ENCODE results near the gene HAL.
A peak's percentile ranks its signal among the peaks of the same experiment; 100 is the strongest.

HAL gene, protein sequence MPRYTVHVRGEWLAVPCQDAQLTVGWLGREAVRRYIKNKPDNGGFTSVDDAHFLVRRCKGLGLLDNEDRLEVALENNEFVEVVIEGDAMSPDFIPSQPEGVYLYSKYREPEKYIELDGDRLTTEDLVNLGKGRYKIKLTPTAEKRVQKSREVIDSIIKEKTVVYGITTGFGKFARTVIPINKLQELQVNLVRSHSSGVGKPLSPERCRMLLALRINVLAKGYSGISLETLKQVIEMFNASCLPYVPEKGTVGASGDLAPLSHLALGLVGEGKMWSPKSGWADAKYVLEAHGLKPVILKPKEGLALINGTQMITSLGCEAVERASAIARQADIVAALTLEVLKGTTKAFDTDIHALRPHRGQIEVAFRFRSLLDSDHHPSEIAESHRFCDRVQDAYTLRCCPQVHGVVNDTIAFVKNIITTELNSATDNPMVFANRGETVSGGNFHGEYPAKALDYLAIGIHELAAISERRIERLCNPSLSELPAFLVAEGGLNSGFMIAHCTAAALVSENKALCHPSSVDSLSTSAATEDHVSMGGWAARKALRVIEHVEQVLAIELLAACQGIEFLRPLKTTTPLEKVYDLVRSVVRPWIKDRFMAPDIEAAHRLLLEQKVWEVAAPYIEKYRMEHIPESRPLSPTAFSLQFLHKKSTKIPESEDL

GRCh38 chr12:95996034-95996658 lies at the start of gene HAL:
HAL (minus strand) TSS chr12:95996344; CDS start chr12:95995910, 434 bp downstream.
- no peak within 1 kb of the TSS for H3K27ac Mint-ChIP-seq
- peaks cover 10% of the 10 kb centered on the region for H3K4me1 Mint-ChIP-seq
- H3K36me3 Mint-ChIP-seq = peaks cover 24% of the 10 kb centered on the region

DNA sequence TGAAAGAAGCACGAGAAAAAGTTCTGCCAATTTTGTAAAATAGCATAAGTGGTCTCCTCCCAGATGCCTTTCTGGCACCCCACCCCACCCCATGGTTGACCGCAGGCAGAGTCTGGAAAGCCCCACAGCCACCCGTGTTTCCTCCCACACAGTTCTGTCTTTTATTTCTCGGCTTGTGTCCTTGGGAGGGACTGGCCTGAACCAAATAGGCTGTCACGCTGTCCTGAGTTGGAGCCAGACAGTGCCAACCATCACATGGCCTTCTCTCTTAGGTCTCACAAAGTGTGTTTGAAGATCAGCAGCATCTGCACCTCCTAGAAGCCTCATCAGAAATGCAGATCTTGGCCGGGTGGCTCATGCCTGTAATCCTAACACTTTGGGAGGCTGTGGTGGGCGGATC lies 49.4 kb upstream of the HAL start:
- H3K4me3 Mint-ChIP-seq = peak overlapping the region; percentile 42

More at GRCh38 chr12:95996034-95996658, at the start of gene HAL:
- ATAC-seq (ENCODE audit: low read depth) (no peak), DNase-seq (ENCODE audit: low spot score in 2 of 2) (no peak)
- H3K27me3 Mint-ChIP-seq = no peaks in the 10 kb centered on the region
- no peak within 1 kb of the TSS for H3K4me3 Mint-ChIP-seq
- no peaks in the 10 kb centered on the region for H3K9me3 Mint-ChIP-seq

GRCh38 chr12:96044943-96045290 lies 48.8 kb upstream of the HAL start:
- Mint-ChIP-seq H3K27me3 (no peaks in the 10 kb centered on the region), H3K4me1 (peaks cover 43% of the 10 kb centered on the region), H3K36me3 (no peaks in the 10 kb centered on the region), H3K4me3 (peak overlapping the region; percentile 62), H3K27ac (peak overlapping the region; percentile 84), H3K9me3 (no peaks in the 10 kb centered on the region)
- ATAC-seq (ENCODE audit: low read depth) = no peak
- no peak for DNase-seq (ENCODE audit: low spot score in 2 of 2)

More for the DNA sequence above, 49.4 kb upstream of the HAL start:
- DNase-seq (ENCODE audit: low spot score in 2 of 2) (peak in 1 of 2 donors; percentile 27), ATAC-seq (ENCODE audit: low read depth) (peak; percentile 77)
- Mint-ChIP-seq H3K9me3 (no peaks in the 10 kb centered on the region), H3K27me3 (no peaks in the 10 kb centered on the region), H3K27ac (peak overlapping the region; percentile 84), H3K4me1 (peaks cover 43% of the 10 kb centered on the region), H3K36me3 (no peaks in the 10 kb centered on the region)

- H3K27me3 Mint-ChIP-seq = no peaks in the 10 kb centered on the region
- no peaks in the 10 kb centered on the region for H3K9me3 Mint-ChIP-seq
- peak overlapping the region; percentile 84 for H3K27ac Mint-ChIP-seq
- H3K4me3 Mint-ChIP-seq = peak overlapping the region; percentile 62
- ATAC-seq (ENCODE audit: low read depth) (peak; percentile 59), DNase-seq (ENCODE audit: low spot score in 2 of 2) (no peak)
- no peaks in the 10 kb centered on the region for H3K36me3 Mint-ChIP-seq
- H3K4me1 Mint-ChIP-seq = peaks cover 41% of the 10 kb centered on the region
These were observed 48.1 kb upstream of the HAL start for GRCh38 chr12:96044017-96044942.

DNA sequence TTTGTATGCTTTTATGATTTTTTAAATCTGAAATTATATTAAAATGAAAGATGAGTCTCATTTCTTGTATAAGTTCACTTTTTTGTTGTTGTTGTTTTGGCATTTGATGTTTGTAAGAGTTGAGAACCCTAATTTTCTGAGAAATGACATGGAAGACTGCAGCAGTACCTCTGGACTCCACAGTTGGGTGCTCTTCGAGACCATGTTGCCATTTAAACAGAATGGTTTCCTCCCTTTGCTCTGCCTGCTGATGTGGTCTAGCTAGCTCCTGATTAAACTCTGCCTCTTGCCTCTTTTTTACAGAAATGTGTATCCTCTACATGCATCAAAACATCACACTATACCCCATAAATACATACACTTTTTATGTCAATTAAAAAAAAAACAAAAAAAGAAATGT lies 45.0 kb upstream of the HAL start:
- H3K27me3 Mint-ChIP-seq = no peaks in the 10 kb centered on the region
- peaks cover 22% of the 10 kb centered on the region for H3K4me1 Mint-ChIP-seq
- H3K4me3 Mint-ChIP-seq = no peak overlapping the region
- H3K9me3 Mint-ChIP-seq = peaks cover 1% of the 10 kb centered on the region
- peak overlapping the region; percentile 60 for H3K27ac Mint-ChIP-seq
- ATAC-seq (ENCODE audit: low read depth) = no peak
- no peaks in the 10 kb centered on the region for H3K36me3 Mint-ChIP-seq
- no peak for DNase-seq (ENCODE audit: low spot score in 2 of 2)

DNA sequence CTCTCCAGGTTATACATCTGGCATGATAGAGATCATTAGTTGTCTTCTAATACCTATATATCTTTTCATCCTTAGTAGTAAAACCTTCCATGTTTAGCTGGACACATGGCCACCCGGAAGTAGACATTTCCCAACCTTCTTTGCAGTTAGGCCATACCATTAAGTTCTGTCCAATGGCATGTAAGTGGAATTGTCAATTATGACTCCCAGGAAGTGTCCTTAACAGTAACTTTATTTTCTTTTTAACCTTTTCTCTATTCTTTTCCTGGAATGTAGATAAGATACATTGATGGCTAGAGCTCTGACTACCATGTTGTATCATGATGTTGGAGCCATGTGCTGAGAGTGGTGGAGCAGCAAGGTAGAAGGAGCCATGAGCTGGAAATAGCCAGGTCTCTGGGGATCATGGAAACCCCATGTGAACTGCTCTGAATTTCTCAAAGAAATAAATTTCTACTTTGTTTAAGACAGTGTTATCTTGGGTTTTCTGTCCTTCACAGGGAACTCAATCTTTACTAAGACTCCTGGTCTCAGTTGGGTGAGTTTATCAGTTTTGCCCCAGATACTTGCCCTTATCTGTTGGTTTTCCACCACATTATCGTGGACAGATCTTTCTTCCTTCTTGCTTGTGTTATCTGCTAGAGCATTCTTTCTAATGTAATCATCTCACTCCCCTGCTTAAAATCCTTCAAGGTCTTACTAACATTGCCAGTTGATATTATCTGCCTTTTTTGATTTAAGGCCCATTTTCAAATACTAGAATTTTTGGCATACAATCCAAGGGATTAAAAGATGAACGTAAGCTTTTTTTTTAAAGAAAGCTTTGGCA lies 44.4 kb upstream of the HAL start:
- Mint-ChIP-seq H3K36me3 (no peaks in the 10 kb centered on the region), H3K9me3 (peaks cover 1% of the 10 kb centered on the region), H3K27me3 (no peaks in the 10 kb centered on the region), H3K27ac (peak overlapping the region; percentile 60), H3K4me1 (peaks cover 20% of the 10 kb centered on the region), H3K4me3 (no peak overlapping the region)
- ATAC-seq (ENCODE audit: low read depth) (no peak), DNase-seq (ENCODE audit: low spot score in 2 of 2) (no peak)

DNA sequence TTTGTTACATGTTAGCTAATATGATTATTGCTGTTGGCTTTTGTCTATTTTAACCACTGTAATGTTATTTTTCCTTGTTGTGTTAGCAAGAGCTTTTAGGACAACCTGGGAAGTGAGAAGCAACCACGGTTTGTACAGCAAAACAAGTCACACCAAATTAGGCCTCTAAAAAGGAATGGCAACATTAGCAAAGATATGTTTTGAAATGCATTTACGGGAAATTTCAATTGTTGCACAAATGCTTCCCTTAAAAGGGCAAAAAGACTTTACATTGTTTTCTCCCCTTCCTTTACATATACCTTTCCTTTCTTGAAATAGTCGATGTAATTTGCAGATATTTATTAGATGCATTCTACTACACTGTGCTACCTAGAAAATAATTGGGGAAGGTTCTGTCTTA lies 43.4 kb upstream of the HAL start:
- no peak for DNase-seq (ENCODE audit: low spot score in 2 of 2)
- H3K4me3 Mint-ChIP-seq = no peak overlapping the region
- H3K27ac Mint-ChIP-seq = no peak overlapping the region
- H3K4me1 Mint-ChIP-seq = peaks cover 13% of the 10 kb centered on the region
- no peaks in the 10 kb centered on the region for H3K27me3 Mint-ChIP-seq
- peaks cover 1% of the 10 kb centered on the region for H3K9me3 Mint-ChIP-seq
- ATAC-seq (ENCODE audit: low read depth) = no peak
- H3K36me3 Mint-ChIP-seq = no peaks in the 10 kb centered on the region

DNA sequence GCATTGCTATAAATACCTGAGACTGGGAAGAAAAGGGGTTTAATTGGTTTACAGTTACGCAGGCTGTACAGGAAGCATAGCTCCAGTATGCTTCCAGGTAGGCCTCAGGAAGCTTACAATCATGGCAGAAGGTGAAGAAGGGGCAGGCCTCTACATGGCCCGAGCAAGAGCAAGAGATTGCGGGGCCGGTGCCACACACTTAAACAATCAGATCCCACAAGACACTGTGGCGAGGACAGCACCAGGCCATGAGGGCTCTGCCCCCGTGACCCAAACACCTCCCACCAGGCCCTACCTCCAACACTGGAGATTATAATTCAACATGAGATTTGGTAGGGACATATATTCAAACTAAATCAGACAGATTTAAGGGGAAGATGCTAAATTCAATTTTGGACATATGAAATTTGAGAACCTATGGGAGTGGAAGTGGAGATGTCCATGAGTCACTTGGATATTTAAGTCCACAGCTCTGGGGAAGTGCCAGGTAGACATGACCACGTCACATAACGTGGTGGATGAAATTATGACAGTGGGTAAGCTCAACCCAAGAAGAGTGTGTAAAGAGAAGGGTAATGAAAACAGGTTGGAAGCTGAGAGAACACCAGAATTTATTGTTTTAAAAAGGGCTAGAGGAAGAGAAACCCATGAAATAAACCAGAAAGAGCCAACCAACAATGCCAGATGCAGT lies 40.8 kb upstream of the HAL start:
- Mint-ChIP-seq H3K27ac (no peak overlapping the region), H3K4me3 (no peak overlapping the region), H3K36me3 (peaks cover 2% of the 10 kb centered on the region), H3K27me3 (no peaks in the 10 kb centered on the region), H3K9me3 (peaks cover 1% of the 10 kb centered on the region), H3K4me1 (peaks cover 7% of the 10 kb centered on the region)
- ATAC-seq (ENCODE audit: low read depth) = no peak
- DNase-seq (ENCODE audit: low spot score in 2 of 2) = no peak

DNA sequence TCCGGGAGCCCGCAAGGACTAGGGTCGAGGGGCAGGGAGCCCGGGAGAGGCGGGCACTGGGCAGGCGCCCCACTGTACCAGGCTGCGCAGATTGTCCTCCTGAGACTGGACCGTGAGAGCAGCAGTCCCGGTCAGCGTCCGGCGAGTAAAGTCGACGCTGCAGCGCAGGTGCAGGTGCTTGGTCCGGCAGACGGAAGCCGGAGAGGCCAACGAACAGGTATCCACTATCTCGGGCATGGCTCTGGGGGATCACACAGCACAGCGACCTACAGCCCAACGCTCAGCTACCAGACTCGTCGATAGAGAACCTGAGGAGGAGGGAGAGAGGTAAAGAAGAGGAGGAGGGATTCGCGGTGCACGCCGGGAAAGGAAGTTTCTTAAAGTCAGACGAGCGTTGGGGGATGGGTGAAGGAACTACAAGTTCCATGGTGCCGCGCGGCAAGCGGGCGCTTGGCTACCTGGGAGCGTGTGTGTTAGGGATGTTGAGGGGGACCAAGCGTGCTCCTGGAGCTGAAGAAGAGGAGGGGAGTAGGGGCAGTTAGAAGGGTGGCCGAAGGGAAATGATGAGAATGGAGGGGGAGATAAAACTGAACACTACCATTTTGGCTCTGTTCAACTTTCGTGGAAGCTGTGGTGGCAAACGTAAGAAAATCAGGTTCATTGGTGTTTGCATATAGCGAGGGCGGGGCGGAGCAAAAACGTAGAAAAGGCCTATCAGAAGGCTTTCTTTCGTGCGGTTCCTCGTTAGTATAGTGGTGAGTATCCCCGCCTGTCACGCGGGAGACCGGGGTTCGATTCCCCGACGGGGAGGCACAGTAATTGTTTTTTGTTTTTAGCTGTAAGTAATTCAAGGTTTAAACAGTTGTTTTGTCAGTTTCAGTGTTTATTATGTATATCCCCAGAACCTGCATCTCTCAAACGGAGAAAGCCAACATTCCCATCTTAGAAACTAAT lies 39.4 kb upstream of the HAL start, which contains the start of gene LTA4H:
TSS of gene LTA4H (minus strand) at position 305 of the 954 bp plus-strand sequence. CDS start at position 237, 68 bp downstream.
- H3K4me1 Mint-ChIP-seq = peaks cover 8% of the 10 kb centered on the region
- ATAC-seq (ENCODE audit: low read depth) (peak; percentile 87), DNase-seq (ENCODE audit: low spot score in 2 of 2) (peak; percentile 97 to 99)
- peaks cover 2% of the 10 kb centered on the region for H3K36me3 Mint-ChIP-seq
- no peak within 1 kb of the TSS for H3K4me3 Mint-ChIP-seq
- H3K9me3 Mint-ChIP-seq = peaks cover 1% of the 10 kb centered on the region
- H3K27me3 Mint-ChIP-seq = no peaks in the 10 kb centered on the region
- H3K27ac Mint-ChIP-seq = no peak within 1 kb of the TSS

- ATAC-seq (ENCODE audit: low read depth) = no peak
These were observed 38.6 kb upstream of the HAL start for GRCh38 chr12:96034621-96035282.

More at GRCh38 chr12:96034621-96035282, 38.6 kb upstream of the HAL start:
- DNase-seq (ENCODE audit: low spot score in 2 of 2) = no peak
- peaks cover 3% of the 10 kb centered on the region for H3K9me3 Mint-ChIP-seq
- peaks cover 16% of the 10 kb centered on the region for H3K4me1 Mint-ChIP-seq
- no peak overlapping the region for H3K27ac Mint-ChIP-seq
- H3K4me3 Mint-ChIP-seq = no peak overlapping the region
- no peaks in the 10 kb centered on the region for H3K27me3 Mint-ChIP-seq
- H3K36me3 Mint-ChIP-seq = peaks cover 6% of the 10 kb centered on the region

All from memory B cell (primary cell).